Hepatocyte (in vitro differentiated cells): Measurements from ENCODE around the gene C21orf91. TPM values are rescaled to one million over a fixed set of nuclear protein-coding genes. Genes with fewer than 3 reads are reported as not detected.

Source experiments
- DNase-seq: peaks from one replicate; pipeline ENCODE4 v3.0.0-alpha.2; 2016; ENCODE audit warnings: low spot score
- H2AFZ ChIP-seq: fragments of 200-600 bp; sonication (generic); 2 replicates; pipeline ENCODE4 v1.6.0; 2016; ENCODE audit warnings: antibody characterized with exemption, mild to moderate bottlenecking
- H3K27ac ChIP-seq: fragments of 200-600 bp; sonication (generic); 2 replicates; pipeline ENCODE4 v1.5.1; 2016; ENCODE audit warnings: mild to moderate bottlenecking
- H3K27me3 ChIP-seq: fragments of 200-600 bp; sonication (generic); 2 replicates; pipeline ENCODE4 v1.6.1; 2016
- H3K36me3 ChIP-seq: fragments of 200-600 bp; sonication (generic); replicated peaks from 2 replicates; pipeline ENCODE4 v1.5.1; 2016; ENCODE audit warnings: low read depth; ENCODE audit not compliant: insufficient read depth
- H3K4me1 ChIP-seq: fragments of 200-600 bp; sonication (generic); 2 replicates; pipeline ENCODE4 v1.5.1; 2016; ENCODE audit warnings: mild to moderate bottlenecking, moderate library complexity; ENCODE audit not compliant: insufficient read depth
- H3K4me2 ChIP-seq: fragments of 200-600 bp; sonication (generic); 2 replicates; pipeline ENCODE4 v1.6.0; 2016
- H3K4me3 ChIP-seq: fragments of 200-600 bp; sonication (generic); 2 replicates; pipeline ENCODE4 v1.5.1; 2016; ENCODE audit warnings: mild to moderate bottlenecking
- H3K79me2 ChIP-seq: fragments of 200-600 bp; sonication (generic); 2 replicates; pipeline ENCODE4 v1.6.0; 2017; ENCODE audit warnings: mild to moderate bottlenecking
- H3K9me2 ChIP-seq: fragments of 200-600 bp; sonication (generic); replicated peaks from 2 replicates; pipeline ENCODE4 v1.6.0; 2017; ENCODE audit warnings: mild to moderate bottlenecking; ENCODE audit not compliant: insufficient read depth
- H3K9me3 ChIP-seq: fragments of 200-600 bp; sonication (generic); 2 replicates; pipeline ENCODE4 v1.5.1; 2016; ENCODE audit warnings: low read depth, mild to moderate bottlenecking
- H4K20me1 ChIP-seq: fragments of 200-600 bp; sonication (generic); 2 replicates; pipeline ENCODE4 v1.6.0; 2016; ENCODE audit warnings: mild to moderate bottlenecking; ENCODE audit not compliant: insufficient read depth, poor library complexity, severe bottlenecking
- CTCF ChIP-seq: fragments of 200-600 bp; sonication (generic); IDR thresholded peaks from 2 replicates; pipeline ENCODE4 v1.5.1; 2016; ENCODE audit warnings: antibody characterized with exemption, mild to moderate bottlenecking; ENCODE audit not compliant: poor library complexity
- EZH2 ChIP-seq: fragments of 200-600 bp; sonication (generic); IDR thresholded peaks from 2 replicates; pipeline ENCODE4 v1.6.1; 2016; ENCODE audit warnings: antibody characterized with exemption, mild to moderate bottlenecking, borderline replicate concordance
- EZH2phosphoT487 ChIP-seq: fragments of 200-600 bp; sonication (generic); IDR thresholded peaks from one replicate; pipeline ENCODE4 v1.6.1; 2018; ENCODE audit warnings: antibody characterized with exemption, mild to moderate bottlenecking, low read depth, moderate library complexity; ENCODE audit not compliant: unreplicated experiment, severe bottlenecking
- WGBS: methylation state at CpG from one replicate; pipeline ENCODE4 v1.1.6; 2016; ENCODE audit warnings: low lambda C conversion rate; ENCODE audit errors: missing lambda C conversion rate; 5-methylcytosine and 5-hydroxymethylcytosine counted together
- polyA plus RNA-seq: library from polyadenylated mRNA; unstranded; fragments of >200 nt; fragmentation: Nextera tagmentation; extraction: Ambion mirVana; gene quantifications from 2 replicates; pipeline ENCODE4 v1.2.1, GENCODE V29; 2016
- total RNA-seq: library from RNA; depleted of rRNA; stranded (reverse); fragments of >200 nt; gene quantifications from 2 replicates; pipeline ENCODE4 v1.2.3, GENCODE V29; 2014

C21orf91 gene
- total and polyA plus RNA-seq, 2 experiments from 2014 or later, result 3.9 to 11.1 TPM

GRCh38 chr21:17794518-17795145, 24.5 kb downstream of the C21orf91 start:
- no peaks in the 10 kb centered on the region for H3K36me3 ChIP-seq
- DNase-seq, result no peak
- no peak overlapping the region for H3K4me3 ChIP-seq
- no peaks in the 10 kb centered on the region for H3K79me2 ChIP-seq
- H3K27ac ChIP-seq, result no peak overlapping the region
- H3K4me2 ChIP-seq, result no peak overlapping the region
- no peaks in the 10 kb centered on the region for H3K27me3 ChIP-seq
- no peaks in the 10 kb centered on the region for H3K9me3 ChIP-seq
- no peak overlapping the region for H2AFZ ChIP-seq
- no peak for TF ChIP-seq CTCF
- no peaks in the 10 kb centered on the region for H3K9me2 ChIP-seq
- WGBS, result 98% methylated on average over 4 of the region's 4 CpGs
- no peaks in the 10 kb centered on the region for H4K20me1 ChIP-seq
- H3K4me1 ChIP-seq, result peaks cover 3% of the 10 kb centered on the region

- Histone ChIP-seq H3K4me1 (peaks cover 3% of the 10 kb centered on the region), H4K20me1 (no peaks in the 10 kb centered on the region), H3K79me2 (no peaks in the 10 kb centered on the region), H3K27ac (no peak overlapping the region), H3K9me3 (no peaks in the 10 kb centered on the region), H3K4me2 (no peak overlapping the region), H3K36me3 (no peaks in the 10 kb centered on the region), H3K4me3 (no peak overlapping the region), H3K9me2 (no peaks in the 10 kb centered on the region), H3K27me3 (no peaks in the 10 kb centered on the region), H2AFZ (no peak overlapping the region)
- WGBS, result 91% methylated on average over 9 of the region's 9 CpGs
- no peak for TF ChIP-seq CTCF
- DNase-seq, result no peak
These were observed 25.7 kb downstream of the C21orf91 start for GRCh38 chr21:17793246-17794123.

GRCh38 chr21:17789656-17790055, 29.5 kb downstream of the C21orf91 start:
- no peak overlapping the region for H2AFZ ChIP-seq
- no peaks in the 10 kb centered on the region for H3K27me3 ChIP-seq
- 84% methylated on average over 3 of the region's 3 CpGs for WGBS
- DNase-seq, result no peak
- H3K4me3 ChIP-seq, result no peak overlapping the region
- H3K27ac ChIP-seq, result no peak overlapping the region
- no peak overlapping the region for H3K4me2 ChIP-seq
- no peaks in the 10 kb centered on the region for H4K20me1 ChIP-seq
- no peaks in the 10 kb centered on the region for H3K4me1 ChIP-seq
- TF ChIP-seq EZH2phosphoT487 (no peak), EZH2 (no peak), CTCF (no peak)
- H3K9me2 ChIP-seq, result no peaks in the 10 kb centered on the region
- no peaks in the 10 kb centered on the region for H3K9me3 ChIP-seq
- H3K79me2 ChIP-seq, result no peaks in the 10 kb centered on the region
- H3K36me3 ChIP-seq, result no peaks in the 10 kb centered on the region
